Large intestine (tissue), 12 donors: ENCODE data around the gene CIT. TPM values are rescaled to one million over a fixed set of nuclear protein-coding genes. Genes with fewer than 3 reads are reported as not detected.

Experiments
- DNase-seq, 2 donors: peaks; one replicate each; pipeline versions ENCODE4 v3.0.0 to v3.0.0-alpha.2; 2013
- H3K27ac ChIP-seq: one replicate; pipeline ENCODE4 v1.5.1; 2013; ENCODE audit warnings: low read length
- H3K27me3 ChIP-seq: 2 replicates; pipeline ENCODE4 v1.6.1; 2013; ENCODE audit warnings: low read length; ENCODE audit not compliant: control insufficient read depth, insufficient read depth
- H3K36me3 ChIP-seq: 2 replicates; pipeline ENCODE4 v1.6.1; 2013; ENCODE audit warnings: low read length; ENCODE audit not compliant: control insufficient read depth, insufficient read depth
- H3K4me1 ChIP-seq: one replicate; pipeline ENCODE4 v1.6.1; 2013; ENCODE audit warnings: low read length; ENCODE audit not compliant: control insufficient read depth, insufficient read depth
- H3K4me3 ChIP-seq: one replicate; pipeline ENCODE4 v1.5.1; 2013; ENCODE audit warnings: low read length
- H3K9me3 ChIP-seq: one replicate; pipeline ENCODE4 v1.6.1; 2013; ENCODE audit warnings: mild to moderate bottlenecking, low read depth, low read length, moderate library complexity; ENCODE audit not compliant: control insufficient read depth
- WGBS: methylation state at CpG from one replicate; pipeline ENCODE4 v1.1.5; 2013; ENCODE audit warnings: low lambda C conversion rate; ENCODE audit not compliant: insufficient coverage; 5-methylcytosine and 5-hydroxymethylcytosine counted together
- long read RNA-seq, 11 donors: transcript quantifications; one replicate each; lab custom pipeline, GENCODE V29; 2026
- polyA plus RNA-seq: library from polyadenylated mRNA; unstranded; fragments of 120-200 nt; gene quantifications from one replicate; pipeline ENCODE4 v1.2.1, GENCODE V29; 2013

Gene CIT
- 9.4 TPM for polyA plus RNA-seq
- long read RNA-seq, donor 1: 0 reads
- long read RNA-seq, donor 2: 0 reads
- long read RNA-seq, donor 3: 0 reads
- long read RNA-seq, donor 4: 0 reads
- long read RNA-seq, donor 5: 0 reads
- long read RNA-seq, donor 6: 0 reads
- long read RNA-seq, donor 7: 0 reads
- long read RNA-seq, donor 8: 0 reads
- long read RNA-seq, donor 9: 0 reads
- long read RNA-seq, donor 10, partial matches to known transcripts: 0 of 1 reads
- long read RNA-seq, donor 10, other reads (novel, unspliced or antisense): 0 of 1 reads
- long read RNA-seq, donor 11: 0 reads

GRCh38 chr12:119876761-119877638, at the start of gene CIT:
CIT (minus strand) TSS chr12:119877320; CDS start chr12:119876168, 1,152 bp downstream.
- no peaks in the 10 kb centered on the region for H3K36me3 ChIP-seq
- peaks cover 2% of the 10 kb centered on the region for H3K27me3 ChIP-seq
- H3K4me1 ChIP-seq: no peaks in the 10 kb centered on the region
- H3K27ac ChIP-seq: no peak within 1 kb of the TSS
- no CpG with 5 or more reads among the region's 56 CpGs for WGBS
- peak; percentile 92 to 93 for DNase-seq
- H3K9me3 ChIP-seq: no peaks in the 10 kb centered on the region
- H3K4me3 ChIP-seq: peak within 1 kb of the TSS; percentile 96

GRCh38 chr12:119925269-119925668, 48.1 kb upstream of the CIT start:
- Histone ChIP-seq H3K9me3 (no peaks in the 10 kb centered on the region), H3K27me3 (no peaks in the 10 kb centered on the region), H3K4me1 (no peaks in the 10 kb centered on the region), H3K27ac (no peak overlapping the region), H3K4me3 (no peak overlapping the region), H3K36me3 (no peaks in the 10 kb centered on the region)
- DNase-seq: no peak

- H3K4me1 ChIP-seq: no peaks in the 10 kb centered on the region
- no peaks in the 10 kb centered on the region for H3K9me3 ChIP-seq
- WGBS: no CpG with 5 or more reads among the region's 6 CpGs
- H3K36me3 ChIP-seq: no peaks in the 10 kb centered on the region
- H3K27ac ChIP-seq: no peak overlapping the region
- no peak overlapping the region for H3K4me3 ChIP-seq
- DNase-seq: no peak
- no peaks in the 10 kb centered on the region for H3K27me3 ChIP-seq
Observed at GRCh38 chr12:119920064-119920463, 42.9 kb upstream of the CIT start.

- no peaks in the 10 kb centered on the region for H3K36me3 ChIP-seq
- no CpG with 5 or more reads among the region's 13 CpGs for WGBS
- no peaks in the 10 kb centered on the region for H3K9me3 ChIP-seq
- H3K27me3 ChIP-seq: no peaks in the 10 kb centered on the region
- H3K27ac ChIP-seq: no peak overlapping the region
- no peak overlapping the region for H3K4me3 ChIP-seq
- H3K4me1 ChIP-seq: no peaks in the 10 kb centered on the region
- no peak for DNase-seq
Observed at GRCh38 chr12:119915894-119916510, 38.9 kb upstream of the CIT start.

GRCh38 chr12:119914666-119915065, 37.5 kb upstream of the CIT start:
- H3K36me3 ChIP-seq: no peaks in the 10 kb centered on the region
- no peaks in the 10 kb centered on the region for H3K4me1 ChIP-seq
- no peaks in the 10 kb centered on the region for H3K27me3 ChIP-seq
- no peaks in the 10 kb centered on the region for H3K9me3 ChIP-seq
- no peak overlapping the region for H3K4me3 ChIP-seq
- no peak for DNase-seq
- H3K27ac ChIP-seq: no peak overlapping the region
- WGBS: no CpG with 5 or more reads among the region's 1 CpG

- no peak for DNase-seq
- H3K27ac ChIP-seq: no peak overlapping the region
- WGBS: no CpG with 5 or more reads among the region's 6 CpGs
- H3K27me3 ChIP-seq: no peaks in the 10 kb centered on the region
- H3K4me3 ChIP-seq: no peak overlapping the region
- H3K4me1 ChIP-seq: no peaks in the 10 kb centered on the region
- H3K36me3 ChIP-seq: no peaks in the 10 kb centered on the region
- no peaks in the 10 kb centered on the region for H3K9me3 ChIP-seq
Observed at GRCh38 chr12:119913536-119914330, 36.6 kb upstream of the CIT start.

GRCh38 chr12:119911182-119911581, 34.1 kb upstream of the CIT start:
- no peaks in the 10 kb centered on the region for H3K27me3 ChIP-seq
- H3K9me3 ChIP-seq: no peaks in the 10 kb centered on the region
- H3K4me1 ChIP-seq: no peaks in the 10 kb centered on the region
- H3K4me3 ChIP-seq: no peak overlapping the region
- no peak for DNase-seq
- no peak overlapping the region for H3K27ac ChIP-seq
- H3K36me3 ChIP-seq: no peaks in the 10 kb centered on the region
- no CpG with 5 or more reads among the region's 4 CpGs for WGBS

GRCh38 chr12:119910586-119910985, 33.5 kb upstream of the CIT start:
- Histone ChIP-seq H3K9me3 (no peaks in the 10 kb centered on the region), H3K36me3 (no peaks in the 10 kb centered on the region), H3K27ac (no peak overlapping the region), H3K4me3 (no peak overlapping the region), H3K27me3 (no peaks in the 10 kb centered on the region), H3K4me1 (no peaks in the 10 kb centered on the region)
- no peak for DNase-seq
- WGBS: no CpG with 5 or more reads among the region's 4 CpGs

GRCh38 chr12:119902084-119902509, 25.0 kb upstream of the CIT start:
- no peak overlapping the region for H3K27ac ChIP-seq
- H3K4me1 ChIP-seq: no peaks in the 10 kb centered on the region
- no CpG with 5 or more reads among the region's 5 CpGs for WGBS
- no peaks in the 10 kb centered on the region for H3K9me3 ChIP-seq
- H3K27me3 ChIP-seq: no peaks in the 10 kb centered on the region
- peak; percentile 32 for DNase-seq
- no peak overlapping the region for H3K4me3 ChIP-seq
- no peaks in the 10 kb centered on the region for H3K36me3 ChIP-seq

- no peak for DNase-seq
- Histone ChIP-seq H3K27me3 (no peaks in the 10 kb centered on the region), H3K27ac (no peak overlapping the region), H3K4me3 (no peak overlapping the region), H3K36me3 (no peaks in the 10 kb centered on the region), H3K9me3 (no peaks in the 10 kb centered on the region), H3K4me1 (no peaks in the 10 kb centered on the region)
- 100% methylated on average over 1 of the region's 2 CpGs for WGBS
Observed at GRCh38 chr12:119901670-119902069, 24.6 kb upstream of the CIT start.
